HUES6 (cell line): ENCODE results near the gene C10orf88.
"Not testable (repeated sequence)": the region's sequence is repeated elsewhere in the genome, so short reads cannot be mapped to it uniquely, and the experiment has no call there.

ENCODE experiments used
- H3K27ac ChIP-seq: 2 replicates; pipeline ENCODE4 v1.7.0; 2013; ENCODE audit warnings: low read depth, mild to moderate bottlenecking, low read length, inconsistent platforms
- H3K27me3 ChIP-seq: 2 replicates; pipeline ENCODE4 v1.6.1; 2013; ENCODE audit warnings: low read length; ENCODE audit not compliant: control insufficient read depth, insufficient read depth
- H3K36me3 ChIP-seq: 2 replicates; pipeline ENCODE4 v1.6.1; 2013; ENCODE audit warnings: low read length; ENCODE audit not compliant: control insufficient read depth, insufficient read depth
- H3K4me1 ChIP-seq: 2 replicates; pipeline ENCODE4 v1.6.1; 2013; ENCODE audit warnings: low read length; ENCODE audit not compliant: control insufficient read depth, insufficient read depth
- H3K4me3 ChIP-seq: 2 replicates; pipeline ENCODE4 v1.5.1; 2013; ENCODE audit warnings: low read depth, low read length
- H3K9ac ChIP-seq: one replicate; pipeline ENCODE4 v1.6.1; 2013; ENCODE audit warnings: mild to moderate bottlenecking, low read length
- H3K9me3 ChIP-seq: 2 replicates; pipeline ENCODE4 v1.6.1; 2013; ENCODE audit warnings: low read depth, low read length; ENCODE audit not compliant: control insufficient read depth, insufficient read depth

The C10orf88 gene

GRCh38 chr10:122910310-122910709, 43.7 kb downstream of the C10orf88 start, which contains the start of gene FAM24A:
FAM24A (plus strand) TSS chr10:122910610; CDS start chr10:122911635, 1,025 bp downstream.
- Histone ChIP-seq H3K4me1 (no peaks in the 10 kb centered on the region), H3K36me3 (no peaks in the 10 kb centered on the region), H3K9me3 (no peaks in the 10 kb centered on the region), H3K4me3 (no peak within 1 kb of the TSS), H3K9ac (no peak within 1 kb of the TSS), H3K27me3 (peaks cover 11% of the 10 kb centered on the region; the same call in 1 of the 2 replicates), H3K27ac (no peak within 1 kb of the TSS)

DNA sequence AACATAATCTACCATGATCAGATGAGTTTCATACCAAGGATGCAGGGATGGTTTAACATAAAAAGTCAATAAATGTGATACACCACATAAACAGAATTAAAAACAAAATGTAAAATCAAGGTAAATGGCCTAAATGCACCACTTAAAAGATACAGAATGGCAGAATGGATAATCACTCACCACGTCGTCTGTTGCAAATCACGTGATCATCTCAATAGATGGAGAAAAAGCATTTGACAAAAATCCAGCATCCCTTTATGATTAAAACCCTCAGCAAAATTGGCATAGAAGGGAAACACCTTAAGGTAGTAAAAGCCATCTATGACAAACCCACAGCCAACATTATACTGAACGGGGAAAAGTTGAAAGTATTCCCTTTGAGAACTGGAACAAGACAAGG, 50.2 kb downstream of the C10orf88 start:
- not testable (repeated sequence) for H3K9me3 ChIP-seq, H3K36me3 ChIP-seq, H3K27me3 ChIP-seq, H3K4me1 ChIP-seq, H3K4me3 ChIP-seq, H3K9ac ChIP-seq, H3K27ac ChIP-seq

- Histone ChIP-seq H3K4me1 (no peaks in the 10 kb centered on the region), H3K9ac (no peak overlapping the region), H3K4me3 (no peak overlapping the region), H3K27me3 (no peaks in the 10 kb centered on the region), H3K9me3 (no peaks in the 10 kb centered on the region), H3K36me3 (no peaks in the 10 kb centered on the region), H3K27ac (no peak overlapping the region)
These were observed 59.6 kb downstream of the C10orf88 start for GRCh38 chr10:122894261-122894944.

DNA sequence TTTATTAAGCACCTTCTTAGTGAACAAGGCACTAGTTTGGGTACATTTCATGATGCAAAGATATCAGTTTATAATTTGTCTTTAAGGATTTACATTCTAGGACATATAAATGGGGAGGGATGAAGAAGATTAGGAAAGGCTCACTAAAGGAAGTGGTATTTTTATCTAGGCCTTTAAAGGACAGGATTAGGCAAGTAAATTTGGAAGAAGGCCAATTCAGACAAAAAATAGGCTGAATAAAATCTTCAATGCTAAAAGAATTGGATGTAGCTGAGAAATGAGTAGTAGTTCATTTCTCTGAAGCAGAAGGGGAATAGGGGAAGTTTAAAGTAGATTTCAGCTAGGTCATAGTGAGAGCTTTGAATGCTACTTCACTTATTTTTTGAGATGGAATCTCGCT, 69.9 kb downstream of the C10orf88 start:
- Histone ChIP-seq H3K4me1 (0 out of 2 replicates have a peak, but pooled peaks cover 3% of the 10 kb centered on the region), H3K27ac (no peak overlapping the region), H3K27me3 (peaks cover 8% of the 10 kb centered on the region), H3K9me3 (no peaks in the 10 kb centered on the region), H3K9ac (no peak overlapping the region), H3K4me3 (no peak overlapping the region), H3K36me3 (no peaks in the 10 kb centered on the region; the same call in 1 of the 2 replicates)

DNA sequence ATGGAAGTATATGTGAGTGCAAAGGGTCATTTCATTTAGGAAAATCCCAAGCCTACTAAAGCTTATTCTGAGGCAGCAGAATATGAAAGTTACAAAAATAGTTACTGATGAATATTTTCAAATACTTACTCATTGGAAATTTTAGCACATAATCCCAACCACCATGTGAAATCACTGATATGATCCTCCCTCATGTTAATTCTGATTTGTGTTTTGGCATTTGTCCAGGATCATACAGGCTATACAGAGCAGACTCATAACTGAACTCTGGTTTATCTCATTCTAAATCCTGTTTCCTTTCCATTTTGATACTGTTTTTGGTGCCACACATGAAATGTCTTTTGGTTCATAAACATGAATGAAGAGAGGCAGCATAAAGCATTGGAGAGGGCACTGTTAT, 71.3 kb downstream of the C10orf88 start:
- Histone ChIP-seq H3K4me3 (no peak overlapping the region), H3K9me3 (no peaks in the 10 kb centered on the region), H3K27ac (no peak overlapping the region), H3K9ac (no peak overlapping the region), H3K36me3 (no peaks in the 10 kb centered on the region), H3K4me1 (peaks cover 15% of the 10 kb centered on the region), H3K27me3 (peaks cover 8% of the 10 kb centered on the region)
